ENCODE results near the gene RAI1. TPM values are rescaled to one million over a fixed set of nuclear protein-coding genes. Genes with fewer than 3 reads are reported as not detected.

Gene RAI1
- total and polyA plus RNA-seq, 2 of the 13 experiments (the other 11 are each of a cell fraction or from before 2014, with no cell fraction given): 3.4 to 5.2 TPM

DNA sequence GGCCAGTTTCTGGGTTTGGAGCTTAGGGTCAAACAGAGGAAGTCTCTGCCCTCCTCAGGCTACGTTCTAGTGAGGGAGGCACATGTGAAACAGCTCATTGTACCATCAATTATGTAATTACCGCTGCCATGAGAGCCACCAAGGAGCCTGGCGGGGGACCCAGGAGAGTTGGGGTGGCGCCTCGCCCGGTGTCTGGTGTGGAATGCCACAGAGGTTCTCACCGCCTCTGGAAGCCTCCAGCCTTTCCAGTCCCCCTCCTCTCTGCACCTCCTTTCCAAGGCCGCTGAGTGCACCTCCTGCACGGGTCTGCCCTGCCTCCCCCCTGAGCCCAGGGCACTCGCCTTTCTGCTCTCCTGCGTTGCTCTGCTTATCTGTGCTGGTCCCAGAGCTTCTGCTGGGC lies 104.1 kb downstream of the RAI1 start:
- Histone ChIP-seq H4K20me1 (ENCODE audit: insufficient read depth, low read length) (peaks cover 48% of the 10 kb centered on the region; the same call in 1 of the 2 replicates), H3K4me3 (replicated peaks in 1 of 3; ENCODE audit: insufficient read depth in 1 of 3, low read depth in 2 of 3, low read length in 3 of 3) (no peak overlapping the region), H3K9ac (ENCODE audit: insufficient read depth, low read depth, low read length) (no peak overlapping the region), H3K36me3 (replicated peaks in 1 of 2; ENCODE audit: control insufficient read depth in 1 of 2, insufficient read depth in 2 of 2, low read length in 2 of 2) (no peaks in the 10 kb centered on the region), H3K4me2 (ENCODE audit: low read depth, low read length) (no peak overlapping the region), H3K4me1 (ENCODE audit: insufficient read depth, low read length) (peaks cover 68% of the 10 kb centered on the region), H3K27ac (ENCODE audit: extremely low read length, insufficient read depth, low read length) (peak overlapping the region; percentile 18), H3K27me3 (ENCODE audit: control insufficient read depth in 1 of 2, insufficient read depth in 2 of 2, low read length in 2 of 2) (no peaks in the 10 kb centered on the region), H2AFZ (ENCODE audit: low read length) (no peak overlapping the region), H3K9me3 (ENCODE audit: low read length) (no peaks in the 10 kb centered on the region), H3K79me2 (ENCODE audit: insufficient read depth, low read length) (peaks cover 3% of the 10 kb centered on the region)
- in situ Hi-C loops (cut with HindIII; ENCODE audit: extremely low pct_ligation_motif_present, low pct_unique_long_range_greater_than_20kb) (no loop called here), intact Hi-C loops (cut with micrococcal nuclease; ENCODE audit: unreplicated experiment) (no loop called here)
- no peak for FAIRE-seq
- BruUV-seq (replicated peaks): no TSS peak
- POLR2A ChIA-PET: interaction anchor here (1.5 kb wide), 1 partner anchor 52 kb away, joined by 3 read pairs; the partner anchor contains the start of gene SREBF1
- DNase-seq (ENCODE audit: low spot score): no peak
- CTCF ChIA-PET (ENCODE audit: low intra/inter-chr PET ratio, low total read pairs): no interaction called here
- no peak for ATAC-seq
- whole genome bisulfite sequencing (ENCODE audit: low lambda C conversion rate): 52% methylated on average over 4 of the region's 11 CpGs
- TF ChIP-seq ZNF253 (CRISPR knock-in tag; IDR thresholded peaks at IDR 0.05; ENCODE audit: borderline replicate concordance) (no peak), ATF3 (CRISPR knock-in tag; IDR thresholded peaks at IDR 0.05) (no peak), ZFP82 (CRISPR knock-in tag; IDR thresholded peaks at IDR 0.05; ENCODE audit: borderline replicate concordance) (no peak), AKAP8 (CRISPR knock-in tag; IDR thresholded peaks at IDR 0.05) (no peak), JARID2 (CRISPR knock-in tag; IDR thresholded peaks at IDR 0.05; ENCODE audit: insufficient replicate concordance) (no peak), ZNF749 (CRISPR knock-in tag; IDR thresholded peaks at IDR 0.05; ENCODE audit: borderline replicate concordance) (no peak), RFX1 (IDR thresholded peaks at IDR 0.05) (no peak), KLF9 (CRISPR knock-in tag; IDR thresholded peaks at IDR 0.05; ENCODE audit: low read depth) (no peak), ZNF180 (CRISPR knock-in tag; IDR thresholded peaks at IDR 0.05; ENCODE audit: borderline replicate concordance, low read depth) (no peak), PRPF4 (IDR thresholded peaks at IDR 0.05; ENCODE audit: low read depth, low read length, poor library complexity, severe bottlenecking) (no peak), ZNF17 (CRISPR knock-in tag; IDR thresholded peaks at IDR 0.05) (no peak), RXRB (CRISPR knock-in tag; IDR thresholded peaks at IDR 0.05; ENCODE audit: borderline replicate concordance) (no peak)
- TF ChIP-seq, protein P1, sequence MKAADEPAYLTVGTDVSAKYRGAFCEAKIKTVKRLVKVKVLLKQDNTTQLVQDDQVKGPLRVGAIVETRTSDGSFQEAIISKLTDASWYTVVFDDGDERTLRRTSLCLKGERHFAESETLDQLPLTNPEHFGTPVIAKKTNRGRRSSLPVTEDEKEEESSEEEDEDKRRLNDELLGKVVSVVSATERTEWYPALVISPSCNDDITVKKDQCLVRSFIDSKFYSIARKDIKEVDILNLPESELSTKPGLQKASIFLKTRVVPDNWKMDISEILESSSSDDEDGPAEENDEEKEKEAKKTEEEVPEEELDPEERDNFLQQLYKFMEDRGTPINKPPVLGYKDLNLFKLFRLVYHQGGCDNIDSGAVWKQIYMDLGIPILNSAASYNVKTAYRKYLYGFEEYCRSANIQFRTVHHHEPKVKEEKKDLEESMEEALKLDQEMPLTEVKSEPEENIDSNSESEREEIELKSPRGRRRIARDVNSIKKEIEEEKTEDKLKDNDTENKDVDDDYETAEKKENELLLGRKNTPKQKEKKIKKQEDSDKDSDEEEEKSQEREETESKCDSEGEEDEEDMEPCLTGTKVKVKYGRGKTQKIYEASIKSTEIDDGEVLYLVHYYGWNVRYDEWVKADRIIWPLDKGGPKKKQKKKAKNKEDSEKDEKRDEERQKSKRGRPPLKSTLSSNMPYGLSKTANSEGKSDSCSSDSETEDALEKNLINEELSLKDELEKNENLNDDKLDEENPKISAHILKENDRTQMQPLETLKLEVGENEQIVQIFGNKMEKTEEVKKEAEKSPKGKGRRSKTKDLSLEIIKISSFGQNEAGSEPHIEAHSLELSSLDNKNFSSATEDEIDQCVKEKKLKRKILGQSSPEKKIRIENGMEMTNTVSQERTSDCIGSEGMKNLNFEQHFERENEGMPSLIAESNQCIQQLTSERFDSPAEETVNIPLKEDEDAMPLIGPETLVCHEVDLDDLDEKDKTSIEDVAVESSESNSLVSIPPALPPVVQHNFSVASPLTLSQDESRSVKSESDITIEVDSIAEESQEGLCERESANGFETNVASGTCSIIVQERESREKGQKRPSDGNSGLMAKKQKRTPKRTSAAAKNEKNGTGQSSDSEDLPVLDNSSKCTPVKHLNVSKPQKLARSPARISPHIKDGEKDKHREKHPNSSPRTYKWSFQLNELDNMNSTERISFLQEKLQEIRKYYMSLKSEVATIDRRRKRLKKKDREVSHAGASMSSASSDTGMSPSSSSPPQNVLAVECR (CRISPR knock-in tag; IDR thresholded peaks at IDR 0.05; ENCODE audit: borderline replicate concordance): 0 out of 2 replicates have a peak, but pooled peaks have one; percentile 9
- TF ChIP-seq, protein P2, sequence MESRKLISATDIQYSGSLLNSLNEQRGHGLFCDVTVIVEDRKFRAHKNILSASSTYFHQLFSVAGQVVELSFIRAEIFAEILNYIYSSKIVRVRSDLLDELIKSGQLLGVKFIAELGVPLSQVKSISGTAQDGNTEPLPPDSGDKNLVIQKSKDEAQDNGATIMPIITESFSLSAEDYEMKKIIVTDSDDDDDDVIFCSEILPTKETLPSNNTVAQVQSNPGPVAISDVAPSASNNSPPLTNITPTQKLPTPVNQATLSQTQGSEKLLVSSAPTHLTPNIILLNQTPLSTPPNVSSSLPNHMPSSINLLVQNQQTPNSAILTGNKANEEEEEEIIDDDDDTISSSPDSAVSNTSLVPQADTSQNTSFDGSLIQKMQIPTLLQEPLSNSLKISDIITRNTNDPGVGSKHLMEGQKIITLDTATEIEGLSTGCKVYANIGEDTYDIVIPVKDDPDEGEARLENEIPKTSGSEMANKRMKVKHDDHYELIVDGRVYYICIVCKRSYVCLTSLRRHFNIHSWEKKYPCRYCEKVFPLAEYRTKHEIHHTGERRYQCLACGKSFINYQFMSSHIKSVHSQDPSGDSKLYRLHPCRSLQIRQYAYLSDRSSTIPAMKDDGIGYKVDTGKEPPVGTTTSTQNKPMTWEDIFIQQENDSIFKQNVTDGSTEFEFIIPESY (CRISPR knock-in tag; IDR thresholded peaks at IDR 0.05): peak; percentile 46; the same call in 1 of the 2 replicates
- TF ChIP-seq, protein P3, sequence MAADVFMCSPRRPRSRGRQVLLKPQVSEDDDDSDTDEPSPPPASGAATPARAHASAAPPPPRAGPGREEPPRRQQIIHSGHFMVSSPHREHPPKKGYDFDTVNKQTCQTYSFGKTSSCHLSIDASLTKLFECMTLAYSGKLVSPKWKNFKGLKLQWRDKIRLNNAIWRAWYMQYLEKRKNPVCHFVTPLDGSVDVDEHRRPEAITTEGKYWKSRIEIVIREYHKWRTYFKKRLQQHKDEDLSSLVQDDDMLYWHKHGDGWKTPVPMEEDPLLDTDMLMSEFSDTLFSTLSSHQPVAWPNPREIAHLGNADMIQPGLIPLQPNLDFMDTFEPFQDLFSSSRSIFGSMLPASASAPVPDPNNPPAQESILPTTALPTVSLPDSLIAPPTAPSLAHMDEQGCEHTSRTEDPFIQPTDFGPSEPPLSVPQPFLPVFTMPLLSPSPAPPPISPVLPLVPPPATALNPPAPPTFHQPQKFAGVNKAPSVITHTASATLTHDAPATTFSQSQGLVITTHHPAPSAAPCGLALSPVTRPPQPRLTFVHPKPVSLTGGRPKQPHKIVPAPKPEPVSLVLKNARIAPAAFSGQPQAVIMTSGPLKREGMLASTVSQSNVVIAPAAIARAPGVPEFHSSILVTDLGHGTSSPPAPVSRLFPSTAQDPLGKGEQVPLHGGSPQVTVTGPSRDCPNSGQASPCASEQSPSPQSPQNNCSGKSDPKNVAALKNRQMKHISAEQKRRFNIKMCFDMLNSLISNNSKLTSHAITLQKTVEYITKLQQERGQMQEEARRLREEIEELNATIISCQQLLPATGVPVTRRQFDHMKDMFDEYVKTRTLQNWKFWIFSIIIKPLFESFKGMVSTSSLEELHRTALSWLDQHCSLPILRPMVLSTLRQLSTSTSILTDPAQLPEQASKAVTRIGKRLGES (CRISPR knock-in tag; IDR thresholded peaks at IDR 0.05; ENCODE audit: borderline replicate concordance): no peak

All from HepG2 (cell line).